HK-2 (cell line): ENCODE measurements around the gene TSPAN9.
A peak's percentile ranks its signal among the peaks of the same experiment; 100 is the strongest.

ENCODE experiments used
- DNase-seq: peaks from one replicate; pipeline ENCODE4 v3.0.0-alpha.2; 2018; ENCODE audit not compliant: unreplicated experiment

TSPAN9 gene

DNA sequence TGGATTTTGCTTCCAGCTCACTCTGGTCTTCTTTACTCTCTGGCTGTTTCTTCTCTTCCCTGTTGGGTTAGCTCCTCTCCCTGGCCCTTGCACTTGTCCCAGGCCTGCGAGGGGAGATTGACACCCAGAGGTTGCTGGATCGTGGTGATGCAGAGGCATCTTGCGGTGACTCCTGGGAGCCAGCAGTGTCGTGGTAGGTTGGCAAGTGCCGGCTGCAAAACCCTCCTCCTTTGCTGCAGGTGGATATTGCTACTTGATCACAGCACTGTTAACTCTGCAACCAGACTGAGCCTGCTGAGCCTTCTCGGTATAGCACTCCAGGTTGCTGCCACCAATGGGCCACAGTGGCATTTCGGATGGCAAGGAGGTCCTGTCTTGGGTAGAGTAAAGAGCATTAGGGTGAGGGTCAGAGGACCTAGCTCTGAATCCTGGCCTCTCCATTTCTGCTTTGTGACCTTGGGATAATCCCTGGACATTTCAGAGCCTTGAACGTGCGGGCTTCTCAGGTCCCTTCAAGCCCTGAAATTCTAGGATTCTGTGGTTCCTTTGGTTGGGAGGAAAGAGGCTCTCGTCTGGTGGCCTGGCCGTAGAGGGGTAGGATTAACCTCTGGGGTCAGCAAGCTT lies 87.4 kb downstream of the TSPAN9 start:
- no peak for DNase-seq

DNA sequence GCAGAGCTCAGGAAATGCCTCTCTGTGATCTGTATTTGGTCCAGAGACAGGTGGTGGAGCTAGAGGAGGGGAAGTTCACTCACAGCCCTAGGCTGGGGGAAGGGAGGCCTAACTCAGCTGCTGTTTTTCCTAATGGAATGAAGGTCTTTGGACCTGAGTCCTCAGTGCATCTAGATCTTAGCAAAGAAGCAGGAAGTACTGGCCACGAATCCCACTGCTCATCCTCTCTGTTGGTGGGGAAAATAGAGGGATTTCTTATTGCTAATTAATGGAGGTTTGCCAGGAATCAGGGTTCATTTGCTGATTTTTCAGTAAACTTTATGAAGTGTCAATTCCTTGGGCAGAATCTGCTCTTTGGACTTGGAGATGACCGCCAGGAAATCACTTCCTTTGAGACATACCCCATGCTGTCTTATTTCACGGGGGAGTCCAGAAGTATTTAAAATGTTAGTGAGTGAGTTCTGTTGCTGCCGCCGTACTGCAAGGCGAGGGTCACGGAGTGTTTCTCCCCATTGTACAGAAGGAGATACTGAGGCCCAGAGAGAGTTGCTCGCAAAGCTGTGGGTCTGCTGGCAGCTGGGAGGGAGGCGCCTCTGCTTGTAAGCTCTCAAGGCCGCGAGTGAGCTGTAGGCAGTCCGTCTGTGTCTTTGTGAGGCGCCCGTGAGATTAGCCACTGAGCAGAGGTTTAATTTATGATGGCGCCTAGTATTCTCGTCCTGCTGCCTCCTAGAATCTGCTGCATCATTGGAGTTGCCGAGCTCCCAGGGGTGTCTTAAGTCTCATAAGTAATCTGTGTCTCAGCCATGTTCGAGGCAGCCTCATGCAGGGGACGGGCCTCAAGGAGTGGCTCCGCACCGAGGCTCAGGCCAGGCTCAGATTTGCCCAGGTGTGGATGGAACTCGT lies 88.2 kb downstream of the TSPAN9 start:
- no peak for DNase-seq

DNA sequence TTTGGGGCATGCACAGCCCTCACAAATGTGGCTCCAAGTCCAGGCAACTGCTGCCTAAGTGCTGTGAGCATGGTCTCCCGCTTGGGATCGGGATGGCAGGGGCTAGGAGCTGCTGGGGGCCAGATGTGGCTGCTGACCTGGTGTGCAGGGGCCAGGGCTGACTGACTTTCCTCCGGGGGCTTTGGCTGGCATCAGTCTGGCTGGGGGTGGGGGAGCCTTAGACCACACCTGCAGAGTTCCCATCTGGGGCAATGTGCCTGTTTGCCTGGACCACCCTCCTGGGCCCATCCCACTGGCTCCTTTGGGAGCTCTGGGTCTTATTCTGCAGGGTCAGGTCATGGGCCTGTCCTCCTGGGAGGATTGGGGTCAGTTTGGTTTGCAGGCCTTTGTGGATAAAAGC lies 90.5 kb downstream of the TSPAN9 start:
- DNase-seq = no peak

DNA sequence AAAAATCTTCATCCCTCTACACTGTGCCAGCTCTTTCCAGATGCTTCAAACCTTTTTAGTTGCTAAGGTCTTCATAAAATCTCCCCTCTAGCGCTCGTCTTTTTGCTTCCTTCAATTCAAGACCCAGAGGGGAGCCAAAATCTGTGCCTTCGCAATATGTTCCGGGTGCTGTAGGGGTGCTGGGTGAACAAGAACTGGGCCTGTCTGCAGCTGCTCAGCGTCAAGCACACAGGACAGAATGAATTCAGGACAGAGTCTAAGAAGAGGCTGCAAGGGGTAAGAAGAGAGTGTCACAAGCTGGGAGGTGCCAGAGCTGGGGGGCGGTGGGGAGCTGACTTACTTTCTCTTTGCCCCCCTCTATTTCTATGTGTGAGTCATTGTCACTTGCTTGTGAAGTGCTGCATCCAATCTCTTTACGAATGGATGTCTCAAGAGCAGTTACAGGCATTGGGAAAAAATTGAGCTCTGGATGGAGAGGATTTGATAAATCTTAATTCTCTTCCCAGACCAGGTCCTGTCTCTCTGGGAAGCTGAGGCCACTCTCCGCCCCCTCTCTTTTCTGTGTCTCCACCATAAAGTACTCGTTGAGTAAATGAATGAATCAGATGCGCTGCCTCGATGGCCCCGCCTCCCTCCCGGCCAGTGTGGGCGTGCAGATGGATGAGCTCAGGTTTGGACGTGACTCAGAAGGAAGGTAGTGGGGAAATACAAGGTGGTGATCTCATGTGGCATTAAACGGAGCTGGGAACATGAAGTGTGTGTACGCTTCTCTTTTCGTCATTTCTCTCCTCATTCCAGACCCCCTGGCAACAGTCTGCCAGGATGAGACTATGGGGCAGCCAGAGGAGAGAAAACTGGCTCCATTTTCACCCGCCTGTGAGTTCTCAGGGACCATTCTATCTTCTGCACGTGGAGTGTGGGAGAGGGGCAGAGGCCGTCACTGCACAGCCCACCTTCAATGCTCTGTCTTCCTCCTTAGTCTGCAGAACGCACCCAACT lies 91.3 kb downstream of the TSPAN9 start:
- DNase-seq = peak; percentile 91

DNA sequence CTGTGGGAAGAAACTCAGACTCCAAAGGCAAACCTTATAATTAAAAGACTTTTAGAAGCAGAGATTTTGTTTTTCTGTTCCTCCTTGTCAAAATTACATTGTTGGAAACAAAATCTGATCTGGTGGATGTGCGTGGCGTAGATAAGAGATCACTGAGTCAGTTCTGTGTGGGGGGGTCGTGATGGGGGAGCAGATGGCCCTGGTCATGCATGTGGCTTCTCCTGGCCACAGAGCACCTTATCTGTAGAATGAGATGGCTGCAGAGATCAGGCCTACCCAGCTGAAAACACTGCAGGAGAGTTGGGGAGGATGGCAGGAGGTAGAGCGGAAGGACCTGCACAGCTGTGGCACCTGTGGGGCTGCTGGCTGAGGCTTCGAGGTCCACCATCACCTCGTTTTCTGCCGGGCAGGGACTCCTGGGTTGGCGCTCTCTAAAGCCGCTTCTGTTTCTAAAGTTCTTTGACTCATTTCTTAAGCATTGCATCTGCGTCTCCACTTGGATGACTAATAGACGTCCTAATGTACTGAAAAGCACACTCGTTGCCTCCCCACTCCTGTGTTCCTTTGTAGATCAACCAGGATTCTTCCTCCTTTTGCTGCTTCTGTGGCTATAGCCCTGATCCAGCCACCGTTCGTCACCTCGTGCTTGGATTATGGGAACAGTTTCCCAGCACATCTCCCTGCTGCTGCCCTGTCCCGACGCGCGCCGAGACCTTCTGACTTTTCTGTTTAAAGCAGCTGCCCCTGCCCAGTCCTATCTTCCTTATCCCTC lies 93.4 kb downstream of the TSPAN9 start:
- DNase-seq = peak; percentile 47

DNA sequence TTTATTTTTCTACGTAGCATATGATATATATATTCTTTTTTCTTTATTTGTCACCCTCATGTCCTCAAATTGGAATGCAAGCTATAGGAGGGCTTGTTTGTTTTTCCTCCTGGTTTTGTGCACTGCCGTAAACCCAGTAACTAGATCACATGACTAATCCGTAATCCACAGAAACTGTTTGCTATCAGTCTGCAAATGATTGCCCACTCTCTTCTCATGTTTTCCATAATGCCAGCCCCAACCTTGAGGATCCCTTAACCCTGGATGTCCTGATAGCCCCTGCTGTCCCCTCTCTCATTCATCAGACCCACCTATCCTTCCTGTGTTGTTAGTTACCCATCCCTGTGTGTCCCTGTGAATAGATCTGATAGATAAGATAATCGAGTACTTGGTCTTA lies 94.0 kb downstream of the TSPAN9 start:
- DNase-seq = peak; percentile 18

DNA sequence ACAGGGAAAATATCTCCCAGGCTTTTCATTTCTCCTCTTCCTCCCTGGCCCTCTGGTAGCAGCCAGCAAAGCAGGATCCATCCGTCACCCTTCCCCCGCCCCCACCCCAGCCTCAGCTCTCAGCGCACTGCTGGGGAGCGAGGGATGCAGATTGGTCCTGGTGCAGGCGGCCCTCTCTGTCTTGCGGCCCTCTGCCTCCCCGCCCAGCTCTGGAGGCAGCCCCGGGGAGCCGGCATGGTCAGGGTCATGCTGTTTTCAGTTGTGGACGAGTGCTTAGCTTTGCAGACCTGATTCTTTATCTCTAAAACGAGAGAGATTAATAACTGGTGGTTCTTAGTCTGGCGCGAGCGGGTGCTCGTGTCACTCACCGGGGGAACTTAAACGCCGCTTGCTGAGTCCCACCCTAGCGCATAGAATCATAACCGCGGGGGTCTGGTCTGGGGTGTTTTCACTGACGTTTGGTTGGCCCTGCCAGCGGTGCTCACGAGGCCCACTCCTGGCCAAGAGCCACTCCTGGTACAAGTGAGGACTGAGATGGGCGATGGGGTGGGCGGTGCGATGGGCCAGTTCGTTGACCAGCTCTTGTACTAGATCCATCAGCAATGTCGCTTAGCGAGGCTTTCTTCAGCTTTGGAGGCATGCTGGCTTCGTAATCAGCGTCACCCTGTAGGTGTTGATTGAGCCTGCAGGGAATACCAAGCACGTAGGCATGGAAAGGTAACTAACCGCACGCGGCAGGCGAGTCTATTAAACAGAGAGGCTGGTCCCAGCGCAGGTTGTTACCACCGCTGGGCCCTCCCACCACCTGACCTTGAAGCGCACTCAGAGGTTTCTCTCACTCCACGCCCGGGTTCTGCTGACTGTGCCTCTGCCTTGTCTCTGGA lies 95.2 kb downstream of the TSPAN9 start:
- no peak for DNase-seq

DNA sequence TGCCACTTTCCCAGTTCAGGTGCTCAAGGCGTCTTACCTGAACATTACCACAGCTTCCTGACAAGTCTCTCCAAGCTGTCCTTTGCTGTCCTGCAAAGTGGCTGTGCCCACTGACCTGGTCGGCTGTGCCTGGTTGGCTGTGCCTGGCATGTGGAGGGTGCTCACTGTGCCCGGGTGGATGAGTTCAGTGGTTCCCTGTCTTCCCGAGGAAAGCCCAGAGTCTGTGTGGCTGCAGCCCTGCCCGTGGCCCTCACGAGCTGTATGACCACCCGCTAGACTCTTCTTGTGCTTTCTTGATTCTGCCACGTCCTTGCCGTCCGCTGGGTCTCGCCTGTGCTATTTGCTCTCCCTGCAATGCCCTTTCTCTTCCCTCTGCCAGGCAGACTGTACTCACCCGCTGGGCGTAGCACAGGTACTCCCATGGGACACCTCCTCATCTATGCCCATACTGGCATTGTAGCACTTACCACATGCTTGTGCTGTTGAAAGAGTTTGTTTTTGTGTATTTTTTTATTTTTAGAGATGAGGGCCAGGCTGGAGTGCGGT lies 95.9 kb downstream of the TSPAN9 start:
- no peak for DNase-seq

DNA sequence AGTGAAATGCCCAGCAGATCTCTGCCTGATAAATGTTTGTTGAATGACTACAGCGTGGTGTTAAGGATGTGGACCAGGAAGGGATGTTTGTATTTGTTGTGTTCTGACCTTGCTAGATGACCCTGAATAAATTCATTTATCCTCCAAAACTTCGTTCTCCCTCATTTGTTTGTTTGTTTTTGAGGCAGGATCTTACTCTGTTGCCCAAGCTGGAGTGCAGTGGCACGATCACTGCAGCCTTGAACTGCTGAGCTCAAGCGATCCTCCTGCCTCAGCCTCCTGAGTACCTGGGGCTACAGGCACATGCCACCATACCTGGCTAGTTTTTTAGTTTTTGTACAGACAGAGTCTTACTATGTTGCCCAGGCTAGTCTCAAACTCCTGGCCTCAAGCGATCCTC lies 96.7 kb downstream of the TSPAN9 start:
- no peak for DNase-seq

DNA sequence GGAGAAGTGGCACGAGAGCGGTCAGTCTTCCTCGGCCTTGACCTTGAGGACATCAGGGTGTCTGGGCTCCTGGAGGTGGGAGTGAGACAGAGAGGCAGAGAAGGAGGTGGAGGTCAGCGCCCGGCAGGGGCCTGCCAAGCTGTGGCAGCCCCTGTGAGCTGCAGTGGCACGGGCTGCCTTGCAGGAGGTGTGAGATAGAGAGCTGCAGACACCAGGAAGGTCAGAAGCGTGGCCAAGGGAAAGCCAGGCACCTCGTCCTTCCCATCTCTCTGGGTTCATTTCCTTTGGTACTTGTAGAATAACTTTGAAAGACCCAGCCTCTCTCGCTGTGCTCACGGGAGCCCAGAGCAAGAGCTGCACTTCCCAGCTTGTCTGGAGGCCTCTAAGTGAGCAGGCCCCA lies 98.1 kb downstream of the TSPAN9 start:
- no peak for DNase-seq

DNA sequence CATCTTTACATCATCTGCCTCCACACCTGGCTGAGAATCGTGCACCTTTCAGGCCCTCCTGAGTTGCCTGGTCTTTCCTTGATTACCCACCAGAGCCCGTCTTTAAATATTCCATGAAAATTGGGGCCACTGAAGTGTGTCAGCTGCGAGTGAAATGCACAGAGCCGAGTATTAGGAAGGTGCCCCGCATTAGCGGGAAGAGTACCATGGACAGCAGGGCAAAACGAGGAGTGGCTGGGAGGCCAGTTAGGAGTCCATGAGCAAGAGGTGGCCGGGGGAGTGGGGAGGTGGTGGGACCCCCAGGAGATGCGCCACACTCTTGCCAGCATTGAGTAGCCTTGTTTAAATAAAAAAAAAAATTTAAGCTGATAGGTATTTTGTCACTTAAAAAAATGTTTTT lies 99.6 kb downstream of the TSPAN9 start:
- DNase-seq = no peak

DNA sequence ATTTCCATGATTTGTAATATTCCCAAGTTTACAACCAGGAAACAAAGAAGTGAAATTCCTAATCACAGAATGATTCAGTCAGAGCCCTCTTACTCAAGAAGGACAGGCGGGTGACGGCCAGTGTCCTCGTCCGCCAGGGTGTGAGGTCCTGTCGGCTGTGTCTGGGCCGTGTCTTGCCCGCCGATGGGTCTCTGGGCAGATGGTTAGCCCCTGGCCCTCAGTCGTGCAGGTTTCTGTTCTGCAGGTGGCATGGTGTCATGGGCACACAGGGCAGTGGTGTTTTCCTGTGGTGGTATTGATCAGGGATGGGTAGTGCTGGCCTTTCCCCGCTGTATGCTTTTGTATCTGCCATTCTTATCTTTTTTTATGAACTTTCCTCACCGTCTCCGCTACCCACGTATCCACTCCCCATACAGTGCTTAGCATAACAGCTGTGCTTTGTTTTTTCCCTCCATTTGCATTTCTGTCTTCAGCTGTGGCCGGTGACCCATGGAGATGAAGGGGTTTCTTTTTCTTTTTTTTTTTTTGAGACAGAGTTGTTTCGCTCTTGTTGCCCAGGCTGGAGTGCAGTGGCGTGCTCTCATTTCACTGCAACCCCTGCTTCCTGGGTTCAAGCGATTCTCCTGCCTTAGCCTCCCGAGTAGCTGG lies 100.7 kb downstream of the TSPAN9 start:
- DNase-seq = no peak

DNA sequence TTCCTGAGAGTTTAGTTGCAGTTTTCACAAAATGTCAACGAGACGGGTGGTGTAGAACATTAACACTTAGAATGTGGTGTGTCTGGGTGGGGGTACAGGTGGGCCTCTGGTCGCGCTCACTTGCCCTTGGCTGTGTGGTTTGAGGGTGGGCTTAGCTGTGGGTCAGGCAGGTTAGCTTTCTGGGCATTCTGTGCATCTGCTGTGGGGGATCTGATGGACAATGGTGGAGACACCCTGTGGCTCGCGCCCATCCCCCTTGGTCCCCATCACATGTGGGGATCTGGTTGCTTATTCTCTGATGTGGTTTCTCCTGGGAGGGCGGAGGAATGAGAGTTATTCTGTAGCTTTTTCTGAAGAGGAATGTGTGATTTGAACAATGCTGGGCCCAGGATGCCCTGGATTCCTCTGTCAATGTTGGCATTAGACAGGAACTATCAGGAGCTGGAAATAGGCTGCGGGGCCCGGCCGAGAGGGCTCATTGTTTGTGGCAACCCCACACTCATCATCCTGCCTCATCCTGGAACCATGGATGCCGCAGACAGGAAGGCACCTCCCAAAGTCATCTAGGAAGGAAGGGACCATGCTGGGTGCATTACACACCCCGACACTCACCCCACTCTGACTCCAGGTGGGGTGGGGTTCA lies 101.6 kb downstream of the TSPAN9 start:
- DNase-seq = peak; percentile 17

DNA sequence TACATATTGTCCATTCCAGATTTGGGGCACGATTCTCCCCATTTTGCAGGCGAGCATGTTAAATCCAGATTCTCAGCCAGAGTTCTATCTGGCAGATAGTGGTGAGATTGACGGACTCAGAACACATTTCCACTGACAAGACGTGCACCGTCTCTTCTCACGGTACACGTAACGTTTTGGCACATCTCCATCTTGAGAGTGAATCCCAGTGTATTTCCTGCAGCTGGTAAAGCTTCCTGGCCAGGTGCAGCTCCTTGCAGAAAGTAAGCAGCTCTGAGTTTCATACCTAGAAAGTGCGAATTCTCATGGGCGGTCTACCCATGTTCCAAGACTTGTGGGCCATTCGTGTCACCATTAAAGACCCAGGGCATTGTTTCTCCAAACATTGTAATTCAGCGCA lies 102.6 kb downstream of the TSPAN9 start:
- DNase-seq = no peak

DNA sequence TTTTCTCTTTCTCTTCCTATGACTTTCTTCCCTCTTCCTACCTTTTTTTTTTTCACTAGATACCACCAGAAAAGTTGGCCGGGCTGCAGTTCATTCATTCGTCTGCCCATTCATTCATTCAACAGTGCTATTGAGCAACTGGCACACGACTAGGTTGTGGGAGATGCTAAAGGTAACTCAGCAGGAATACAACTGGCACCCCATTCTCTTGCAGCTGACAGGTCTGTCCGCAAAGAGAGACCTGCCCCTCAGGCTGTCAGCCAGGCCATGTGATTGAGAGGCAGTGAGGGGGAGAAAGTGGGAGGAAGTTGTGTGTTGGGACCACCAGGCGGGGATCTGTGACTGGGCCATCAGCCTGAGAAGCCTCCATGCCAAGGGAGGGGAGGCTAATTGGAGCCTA lies 105.2 kb downstream of the TSPAN9 start:
- no peak for DNase-seq

DNA sequence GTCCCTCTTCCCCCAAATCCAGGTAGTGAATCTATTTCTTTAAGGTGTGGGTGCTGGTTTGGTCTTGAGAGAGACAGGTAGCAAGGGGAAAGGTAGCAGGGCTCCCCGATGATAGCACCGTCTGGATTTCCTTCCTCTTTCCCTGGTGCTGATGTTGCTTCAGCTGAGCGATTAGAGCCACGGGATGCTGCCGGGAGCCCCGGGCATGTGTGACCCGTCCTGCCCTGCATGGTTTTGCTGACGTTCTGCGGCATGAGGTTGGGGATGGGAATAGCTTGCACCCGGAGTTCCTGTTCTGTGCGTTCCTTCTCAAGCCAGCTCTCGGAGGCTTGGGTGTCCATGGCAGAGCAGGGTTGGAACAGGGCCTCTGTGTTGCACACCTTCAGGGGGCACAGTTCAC lies 107.3 kb downstream of the TSPAN9 start:
- DNase-seq = no peak

DNA sequence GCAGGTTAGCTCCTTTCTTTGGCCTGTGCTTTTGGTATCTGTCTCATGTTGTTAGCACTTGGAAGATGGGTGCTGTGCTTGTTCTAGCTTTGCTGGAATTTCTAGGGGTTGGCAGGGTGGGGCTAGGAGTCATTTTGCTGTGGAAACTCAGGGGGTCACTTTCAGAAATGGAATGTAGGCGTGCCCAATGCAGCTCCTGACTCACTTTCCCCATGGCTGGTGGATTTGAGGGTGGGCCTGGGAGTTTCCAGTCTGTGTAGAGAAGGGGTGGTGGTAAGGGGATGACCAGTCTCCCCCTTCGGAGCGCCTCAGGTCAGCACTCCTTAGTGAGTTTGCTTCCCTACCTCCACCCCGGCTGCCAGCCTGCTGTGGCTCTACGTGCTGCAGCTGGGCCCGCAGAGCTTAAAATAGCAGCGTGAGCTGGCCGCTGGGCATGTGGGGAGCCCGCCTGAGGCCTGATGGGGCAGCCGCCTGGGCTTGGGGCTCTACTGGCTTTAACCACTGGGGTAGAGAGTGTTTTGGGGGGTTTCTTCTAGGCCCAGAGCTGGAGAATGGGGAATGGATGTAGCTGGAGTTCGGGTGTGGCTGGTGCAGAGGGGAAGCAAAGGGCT lies 108.2 kb downstream of the TSPAN9 start:
- no peak for DNase-seq

DNA sequence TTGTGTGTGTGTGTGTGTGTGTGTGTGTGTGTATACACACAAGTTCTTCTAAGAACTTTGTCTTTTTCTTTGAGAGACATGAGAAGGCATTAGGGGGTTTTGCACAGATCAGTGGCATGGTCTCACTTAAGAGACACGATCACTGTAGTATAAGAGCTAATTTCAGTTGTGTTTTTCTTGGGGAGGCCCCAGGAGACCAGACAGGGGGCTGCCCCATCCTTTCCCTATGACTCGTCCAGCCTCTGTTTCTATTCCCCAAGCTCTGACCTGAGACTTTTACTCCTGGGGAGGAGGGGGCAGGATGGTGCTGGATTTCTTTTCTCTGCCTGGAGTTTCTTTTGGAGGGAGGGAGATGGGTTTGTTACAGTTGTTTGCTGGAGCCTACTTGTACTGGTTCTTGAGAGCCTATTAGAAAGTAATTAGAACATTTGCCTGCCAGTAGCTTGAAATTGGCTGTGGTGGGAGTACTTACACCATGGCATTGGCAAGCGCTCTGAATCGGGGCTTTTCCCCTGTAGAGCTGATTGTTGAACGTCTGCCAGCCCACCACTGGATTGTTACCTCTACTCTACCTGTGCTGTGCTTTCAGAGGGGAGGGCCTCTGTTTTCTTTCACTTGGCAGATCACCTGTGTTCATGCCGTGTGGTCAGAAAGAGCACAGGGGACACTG lies 109.5 kb downstream of the TSPAN9 start:
- no peak for DNase-seq
